GM12865 (cell line): Measurements from ENCODE around the gene AVP.

ENCODE experiments used
- DNase-seq: peaks from one replicate; pipeline ENCODE4 v3.0.0; 2010; ENCODE audit warnings: low read depth
- H3K4me3 ChIP-seq: 2 replicates; pipeline ENCODE4 v1.5.1; 2011; ENCODE audit warnings: mild to moderate bottlenecking, low read depth, low read length, control low read depth
- TF ChIP-seq, protein P1 (sequence below): IDR thresholded peaks from 2 replicates; pipeline ENCODE4 v1.5.1; 2011; ENCODE audit warnings: low read length, control low read depth, low read depth, inconsistent platforms; ENCODE audit not compliant: insufficient read depth; ENCODE audit errors: missing control alignments

Gene AVP

DNA sequence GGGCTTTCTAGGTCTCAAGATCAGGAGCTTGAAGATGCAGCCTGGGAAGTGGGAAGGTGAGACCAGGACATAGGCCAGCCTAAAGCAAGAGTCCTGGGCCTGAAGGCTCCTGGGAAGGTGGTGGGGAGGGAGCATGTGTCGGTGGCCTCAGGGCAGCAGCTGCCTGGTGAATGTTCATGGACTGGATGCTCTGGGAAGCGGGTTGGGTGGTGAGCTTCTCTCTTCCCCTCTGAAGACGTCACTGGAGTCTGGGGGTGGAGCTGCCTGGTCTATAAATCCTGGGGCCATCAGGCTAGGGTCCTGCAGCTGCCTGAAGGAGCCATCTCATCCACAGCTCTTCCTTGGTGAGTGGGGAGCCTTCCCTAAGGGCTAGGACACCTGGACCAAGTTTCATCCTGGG is 41.2 kb downstream of the AVP start, which contains the start of gene GNRH2:
Gene GNRH2 (plus strand): TSS at position 301 of the 400 bp plus-strand sequence. CDS start 793 bp downstream, outside the sequence.
- no peak within 1 kb of the TSS for H3K4me3 ChIP-seq
- TF ChIP-seq, protein P1, sequence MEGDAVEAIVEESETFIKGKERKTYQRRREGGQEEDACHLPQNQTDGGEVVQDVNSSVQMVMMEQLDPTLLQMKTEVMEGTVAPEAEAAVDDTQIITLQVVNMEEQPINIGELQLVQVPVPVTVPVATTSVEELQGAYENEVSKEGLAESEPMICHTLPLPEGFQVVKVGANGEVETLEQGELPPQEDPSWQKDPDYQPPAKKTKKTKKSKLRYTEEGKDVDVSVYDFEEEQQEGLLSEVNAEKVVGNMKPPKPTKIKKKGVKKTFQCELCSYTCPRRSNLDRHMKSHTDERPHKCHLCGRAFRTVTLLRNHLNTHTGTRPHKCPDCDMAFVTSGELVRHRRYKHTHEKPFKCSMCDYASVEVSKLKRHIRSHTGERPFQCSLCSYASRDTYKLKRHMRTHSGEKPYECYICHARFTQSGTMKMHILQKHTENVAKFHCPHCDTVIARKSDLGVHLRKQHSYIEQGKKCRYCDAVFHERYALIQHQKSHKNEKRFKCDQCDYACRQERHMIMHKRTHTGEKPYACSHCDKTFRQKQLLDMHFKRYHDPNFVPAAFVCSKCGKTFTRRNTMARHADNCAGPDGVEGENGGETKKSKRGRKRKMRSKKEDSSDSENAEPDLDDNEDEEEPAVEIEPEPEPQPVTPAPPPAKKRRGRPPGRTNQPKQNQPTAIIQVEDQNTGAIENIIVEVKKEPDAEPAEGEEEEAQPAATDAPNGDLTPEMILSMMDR, result no peak
- DNase-seq, result no peak

DNA sequence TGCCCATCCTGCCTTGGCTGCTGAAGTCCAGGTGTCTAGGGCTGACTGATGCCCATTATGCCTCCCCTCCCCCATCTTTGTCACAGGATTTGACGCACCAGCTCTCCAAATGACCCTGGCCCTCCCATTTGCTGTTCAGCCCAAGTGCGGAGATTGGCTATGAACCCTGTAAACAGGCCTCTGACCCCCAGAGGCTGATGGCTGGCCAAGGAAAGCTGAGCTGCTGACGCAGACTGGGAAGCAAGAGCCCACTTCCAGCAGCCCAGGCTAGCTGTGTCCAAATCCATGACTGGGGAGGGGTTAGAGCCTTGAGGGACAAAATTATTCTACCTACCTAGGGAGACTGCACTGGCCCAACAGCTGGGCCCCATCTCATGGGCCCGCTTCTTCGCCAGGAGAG is 41.9 kb downstream of the AVP start:
- TF ChIP-seq, protein P1, result no peak

DNA sequence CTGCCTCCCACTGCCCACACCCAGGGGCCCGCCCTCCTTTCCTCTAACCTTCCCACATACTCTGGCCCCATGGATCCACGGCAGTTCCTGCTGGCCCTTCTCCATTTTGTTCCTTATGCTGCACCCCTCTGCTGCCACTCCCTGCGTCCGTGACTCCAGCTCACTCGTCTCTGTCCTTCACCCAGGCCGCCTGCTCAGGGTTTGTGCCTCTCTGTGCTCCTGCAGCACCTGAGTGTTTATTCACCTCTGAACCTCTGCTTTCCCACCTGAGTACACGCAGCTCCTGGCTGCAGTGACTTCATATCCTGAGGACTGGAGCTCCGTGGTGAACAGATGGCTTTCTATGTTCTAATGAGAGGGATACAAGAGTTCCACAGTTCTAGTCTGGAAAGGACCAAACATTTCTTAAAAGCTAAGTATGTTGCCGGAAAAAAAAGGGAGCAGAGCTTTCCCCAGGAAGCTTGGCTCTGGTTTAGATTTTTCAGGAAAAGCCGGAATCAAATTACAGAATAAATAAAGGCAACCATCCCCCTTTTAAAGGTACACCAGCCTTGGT is 42.6 kb downstream of the AVP start:
- no peak overlapping the region for H3K4me3 ChIP-seq
- TF ChIP-seq, protein P1, result no peak
- DNase-seq, result no peak

More for the DNA sequence above, 41.9 kb downstream of the AVP start:
- H3K4me3 ChIP-seq, result no peak overlapping the region
- no peak for DNase-seq

DNA sequence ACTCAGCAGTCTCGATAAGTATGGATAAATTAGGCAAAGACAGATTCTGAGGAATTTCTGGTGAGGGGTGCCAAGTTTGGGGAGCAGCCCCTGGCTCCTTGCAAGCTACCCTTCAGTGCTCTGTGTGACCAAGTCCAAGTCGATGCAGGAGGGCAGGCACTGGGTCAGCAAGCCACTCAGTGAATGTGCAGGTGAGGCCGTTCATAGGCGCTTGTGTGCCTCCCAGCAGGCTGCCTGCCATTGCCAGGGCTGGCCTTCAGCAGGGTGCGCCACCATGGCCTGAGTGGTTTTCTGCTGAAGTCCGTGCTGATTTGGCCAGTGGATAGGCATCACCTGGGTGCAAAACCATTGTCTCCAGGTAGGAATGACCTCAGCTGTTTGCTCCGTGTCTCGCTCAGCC is 44.4 kb downstream of the AVP start:
- no peak overlapping the region for H3K4me3 ChIP-seq
- no peak for DNase-seq
- TF ChIP-seq, protein P1, result no peak

DNA sequence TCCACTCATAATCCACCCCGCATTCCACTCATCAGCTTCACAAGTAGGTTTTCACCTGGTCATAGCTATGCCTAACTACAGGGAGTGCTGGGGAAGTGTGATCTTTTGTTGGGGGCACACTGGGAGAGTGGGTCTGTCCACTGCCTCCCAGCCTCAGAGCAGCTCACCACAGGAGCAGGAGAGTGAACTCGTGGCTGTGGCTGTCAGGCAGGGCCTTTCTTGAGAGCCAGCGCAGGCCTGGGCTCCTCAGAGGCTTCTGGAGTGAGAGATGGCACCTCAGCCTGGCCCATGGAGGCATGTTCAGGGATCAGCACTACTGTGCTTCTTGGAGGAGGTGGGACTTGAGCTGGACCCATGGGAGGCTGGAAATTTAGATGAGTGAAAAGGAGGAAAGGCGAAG is 45.1 kb downstream of the AVP start:
- TF ChIP-seq, protein P1, result no peak
- no peak for DNase-seq
- no peak overlapping the region for H3K4me3 ChIP-seq

DNA sequence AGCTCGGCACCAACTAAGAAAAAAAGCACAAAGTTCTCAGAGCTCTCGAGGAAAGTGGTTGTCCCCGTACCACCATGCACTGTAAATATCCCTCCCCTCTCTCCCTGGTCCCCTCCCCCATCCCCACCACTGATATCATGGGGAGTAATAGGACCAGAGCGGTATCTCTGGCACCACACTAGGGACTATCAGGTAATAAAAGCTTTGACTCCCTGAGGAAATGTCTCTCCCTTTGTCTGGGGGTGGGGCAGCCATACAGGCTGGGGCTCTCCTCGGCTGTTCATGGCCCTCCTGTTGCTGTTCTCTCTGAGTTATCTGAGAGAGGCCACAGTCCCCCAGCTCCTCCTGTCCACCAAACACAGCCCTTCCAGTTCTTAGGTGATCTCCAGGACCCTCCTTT is 46.1 kb downstream of the AVP start:
- H3K4me3 ChIP-seq, result no peak overlapping the region
- no peak for DNase-seq
- TF ChIP-seq, protein P1, result no peak

DNA sequence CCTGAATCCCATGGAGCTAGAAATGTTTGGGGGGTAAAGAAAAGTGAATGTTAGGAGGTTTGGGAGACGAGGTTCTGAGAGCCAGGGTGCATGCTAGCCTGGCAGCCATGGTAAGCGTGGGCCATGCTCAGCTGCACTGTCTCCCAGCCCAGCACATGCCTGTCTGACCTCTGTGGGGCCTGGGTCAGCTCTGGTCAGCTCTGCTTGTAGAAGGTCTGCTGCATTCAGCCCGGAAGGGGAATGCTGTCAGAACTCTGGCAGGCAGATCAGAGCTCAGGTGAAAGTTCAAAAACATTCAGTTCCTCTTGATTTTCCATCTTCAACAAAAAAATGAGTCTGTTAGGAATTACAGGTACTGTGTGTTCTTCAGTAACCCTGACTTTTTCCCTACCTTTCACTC is 46.9 kb downstream of the AVP start:
- TF ChIP-seq, protein P1, result no peak
- DNase-seq, result no peak
- no peak overlapping the region for H3K4me3 ChIP-seq
